Choroid plexus epithelial cell (primary cell): ENCODE data around the gene FKRP.

ENCODE experiments used
- DNase-seq: peaks from one replicate; pipeline ENCODE4 v3.0.0-alpha.2; 2010; ENCODE audit warnings: low read depth
- H3K4me3 ChIP-seq: 2 replicates; pipeline ENCODE4 v1.5.1; 2011; ENCODE audit warnings: low read depth, mild to moderate bottlenecking, control low read depth, low read length, moderate library complexity
- TF ChIP-seq, protein P1 (sequence below): conservative IDR thresholded peaks from 2 replicates; pipeline ENCODE4 v1.5.1; 2011; ENCODE audit warnings: low read depth, mild to moderate bottlenecking, control low read depth, inconsistent platforms, low read length, moderate library complexity

FKRP gene

DNA sequence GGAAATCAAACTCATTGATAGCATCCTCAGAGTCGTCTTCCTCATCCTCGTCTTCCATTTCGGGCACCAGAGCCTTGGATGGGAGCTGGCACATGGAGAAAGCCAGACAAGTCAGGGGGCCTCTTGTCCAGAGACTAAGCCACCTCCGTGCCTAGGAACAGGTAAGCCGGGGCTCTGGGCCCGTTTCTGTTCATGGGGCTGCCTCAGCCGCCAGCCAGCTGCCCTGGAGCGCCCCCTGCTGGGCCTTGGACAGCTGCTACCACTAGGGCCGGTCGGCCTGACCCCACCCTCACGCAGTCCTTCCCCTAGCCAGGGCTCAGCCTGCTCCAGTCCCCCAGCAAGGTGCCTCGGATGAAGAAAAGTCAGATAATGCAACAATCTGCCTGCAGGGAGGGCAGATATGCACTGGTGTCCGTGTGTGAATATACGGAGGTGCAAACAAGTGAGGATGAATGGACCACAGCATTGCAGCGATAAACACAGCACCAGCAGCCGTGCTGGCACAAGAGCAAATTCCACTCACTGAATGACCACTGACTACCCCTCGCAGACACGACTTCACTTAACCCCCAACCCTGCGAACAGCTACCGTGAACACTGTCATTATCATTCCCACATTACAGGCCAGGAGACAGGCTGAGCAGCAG is 17.0 kb upstream of the FKRP start:
- DNase-seq = peak; percentile 71
- TF ChIP-seq, protein P1, sequence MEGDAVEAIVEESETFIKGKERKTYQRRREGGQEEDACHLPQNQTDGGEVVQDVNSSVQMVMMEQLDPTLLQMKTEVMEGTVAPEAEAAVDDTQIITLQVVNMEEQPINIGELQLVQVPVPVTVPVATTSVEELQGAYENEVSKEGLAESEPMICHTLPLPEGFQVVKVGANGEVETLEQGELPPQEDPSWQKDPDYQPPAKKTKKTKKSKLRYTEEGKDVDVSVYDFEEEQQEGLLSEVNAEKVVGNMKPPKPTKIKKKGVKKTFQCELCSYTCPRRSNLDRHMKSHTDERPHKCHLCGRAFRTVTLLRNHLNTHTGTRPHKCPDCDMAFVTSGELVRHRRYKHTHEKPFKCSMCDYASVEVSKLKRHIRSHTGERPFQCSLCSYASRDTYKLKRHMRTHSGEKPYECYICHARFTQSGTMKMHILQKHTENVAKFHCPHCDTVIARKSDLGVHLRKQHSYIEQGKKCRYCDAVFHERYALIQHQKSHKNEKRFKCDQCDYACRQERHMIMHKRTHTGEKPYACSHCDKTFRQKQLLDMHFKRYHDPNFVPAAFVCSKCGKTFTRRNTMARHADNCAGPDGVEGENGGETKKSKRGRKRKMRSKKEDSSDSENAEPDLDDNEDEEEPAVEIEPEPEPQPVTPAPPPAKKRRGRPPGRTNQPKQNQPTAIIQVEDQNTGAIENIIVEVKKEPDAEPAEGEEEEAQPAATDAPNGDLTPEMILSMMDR = peak; percentile 92
- no peak overlapping the region for H3K4me3 ChIP-seq

DNA sequence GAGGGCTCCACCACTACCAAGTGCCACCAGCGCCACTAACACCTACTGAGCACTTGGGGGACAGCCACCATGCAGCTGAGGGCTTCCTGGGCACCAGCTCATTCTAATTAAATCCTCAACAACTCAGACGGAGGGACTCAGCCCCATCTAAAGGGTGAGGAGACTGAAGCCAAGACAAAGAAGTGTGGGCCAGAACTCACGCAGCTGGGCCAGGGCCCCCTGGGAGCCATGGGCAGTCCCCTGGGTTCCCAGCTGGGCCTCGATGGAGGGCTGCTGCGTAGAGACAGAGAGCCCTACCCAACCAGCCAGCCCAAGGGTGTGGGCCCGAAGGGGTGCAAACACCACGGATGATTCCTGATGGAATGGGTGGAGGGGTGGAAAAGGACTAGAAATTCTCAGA is 16.2 kb upstream of the FKRP start:
- H3K4me3 ChIP-seq = no peak overlapping the region
- DNase-seq = no peak
- TF ChIP-seq, protein P1 = no peak

- H3K4me3 ChIP-seq = no peak overlapping the region
- no peak for DNase-seq
- TF ChIP-seq, protein P1 = no peak
Observed at GRCh38 chr19:46730187-46730586, 15.7 kb upstream of the FKRP start.

GRCh38 chr19:46730595-46730994 is 15.3 kb upstream of the FKRP start:
- no peak overlapping the region for H3K4me3 ChIP-seq
- DNase-seq = no peak
- TF ChIP-seq, protein P1 = no peak

DNA sequence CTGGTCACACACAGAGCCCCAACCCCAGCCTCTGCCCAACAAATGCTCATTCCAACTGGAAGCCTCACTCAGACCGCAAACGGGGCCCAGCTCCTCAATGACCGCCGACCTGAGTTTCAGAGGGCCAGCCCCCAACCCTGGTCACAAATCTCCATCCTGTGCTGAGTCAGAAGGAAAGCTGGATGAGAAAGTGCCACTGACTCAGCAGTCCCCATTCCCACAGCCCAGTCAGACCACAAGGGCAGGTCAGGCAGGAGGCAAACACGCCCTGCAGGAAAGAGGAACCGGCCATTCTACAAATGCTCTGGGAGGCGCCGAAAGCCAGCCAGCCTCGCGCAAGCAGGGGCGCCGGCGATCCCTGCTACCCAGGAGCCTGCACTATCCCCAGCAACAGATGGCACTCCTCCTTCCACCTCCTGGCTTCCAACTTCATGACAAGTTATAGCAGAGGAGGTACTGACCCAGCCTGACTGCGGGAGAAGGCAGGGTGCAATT is 14.8 kb upstream of the FKRP start:
- H3K4me3 ChIP-seq = no peak overlapping the region

DNA sequence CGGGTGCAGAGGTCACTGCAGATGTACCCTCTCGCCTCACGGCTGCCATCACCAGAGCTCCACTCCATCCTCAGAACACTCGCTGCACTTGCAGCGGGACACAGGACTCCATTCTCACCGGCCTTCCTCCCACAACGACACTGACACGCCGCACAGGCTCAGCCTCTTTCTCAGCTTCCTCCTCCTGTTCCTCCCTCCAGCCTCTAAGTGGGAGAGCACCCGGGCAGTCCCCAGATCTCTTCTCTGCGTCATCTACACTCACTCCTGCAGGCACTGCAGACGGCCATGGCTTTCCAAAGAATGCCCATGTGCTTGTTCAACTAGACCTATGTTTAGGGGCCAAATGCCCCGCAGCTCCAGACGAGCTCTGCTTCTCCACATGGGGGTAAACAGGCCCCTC is 14.3 kb upstream of the FKRP start:
- no peak for DNase-seq
- TF ChIP-seq, protein P1 = no peak
- H3K4me3 ChIP-seq = no peak overlapping the region

More for the DNA sequence above, 14.8 kb upstream of the FKRP start:
- TF ChIP-seq, protein P1 = no peak
- peak; percentile 93 for DNase-seq
